HepG2 (cell line): ENCODE data around the gene GPR107. TPM values are rescaled to one million over a fixed set of nuclear protein-coding genes. Genes with fewer than 3 reads are reported as not detected.

ENCODE experiments used
- KLF12 ChIP-seq: sonication (generic); formaldehyde crosslinking; IDR thresholded peaks from 2 replicates; pipeline ENCODE4 v1.4.0; 2020; ENCODE audit warnings: missing genetic modification reagents, borderline replicate concordance
- MEIS2 ChIP-seq: sonication (generic); formaldehyde crosslinking; IDR thresholded peaks from 2 replicates; pipeline ENCODE4 v1.9.0; 2021; ENCODE audit warnings: mild to moderate bottlenecking, missing genetic modification reagents
- NFYC ChIP-seq: IDR thresholded peaks from 2 replicates; pipeline ENCODE4 v1.6.1; 2016; ENCODE audit warnings: missing genetic modification reagents, missing compliant biosample characterization
- PRPF4 ChIP-seq: fragments of 200-400 bp; formaldehyde crosslinking; IDR thresholded peaks from 2 replicates; pipeline ENCODE4 v1.6.1; 2016; ENCODE audit warnings: low read length, low read depth; ENCODE audit not compliant: poor library complexity, severe bottlenecking
- SRY ChIP-seq: sonication (generic); formaldehyde crosslinking; IDR thresholded peaks from 2 replicates; pipeline ENCODE4 v1.8.0; 2022; ENCODE audit warnings: mild to moderate bottlenecking, missing genetic modification reagents
- SSRP1 ChIP-seq: IDR thresholded peaks from 2 replicates; pipeline ENCODE4 v1.6.1; 2016; ENCODE audit warnings: control low read depth
- ZBTB21 ChIP-seq: sonication (generic); formaldehyde crosslinking; IDR thresholded peaks from 2 replicates; pipeline ENCODE4 v1.4.0; 2020; ENCODE audit warnings: missing genetic modification reagents
- ZNF484 ChIP-seq: sonication (generic); formaldehyde crosslinking; IDR thresholded peaks from 2 replicates; pipeline ENCODE4 v1.5.1; 2020; ENCODE audit warnings: mild to moderate bottlenecking, low read depth, missing genetic modification reagents, borderline replicate concordance
- ZNF598 ChIP-seq: sonication (generic); formaldehyde crosslinking; IDR thresholded peaks from 2 replicates; pipeline ENCODE4 v1.5.1; 2020; ENCODE audit warnings: mild to moderate bottlenecking, missing genetic modification reagents, borderline replicate concordance
- ZNF777 ChIP-seq: sonication (generic); formaldehyde crosslinking; IDR thresholded peaks from 2 replicates; pipeline ENCODE4 v1.4.0; 2020; ENCODE audit warnings: missing genetic modification reagents
- polyA plus RNA-seq, 8 experiments: library from polyadenylated mRNA; depleted of rRNA in 3 of 8; stranded (reverse) in 7 of 8; unstranded in 1 of 8; fragments of >200 nt; fragmentation: Illumina TruSeq in 4 of 8; extraction: Trizol in 4 of 8; gene quantifications; 2 replicates each; pipeline versions ENCODE4 v1.2.1 to v1.2.3, GENCODE V29; 2011 to 2016; ENCODE audit warnings: low read depth in 4 of 8, missing spikeins in 1 of 8, mixed read lengths in 1 of 8; ENCODE audit not compliant: insufficient read depth in 1 of 8
- total RNA-seq, 5 experiments: library from RNA; depleted of rRNA; stranded (reverse); fragments of >200 nt; fragmentation: Illumina TruSeq; extraction: Trizol; gene quantifications; 2 replicates each; pipeline ENCODE4 v1.2.3, GENCODE V29; 2016; ENCODE audit warnings: low read depth in 1 of 5
- TF ChIP-seq, protein P1 (sequence below): IDR thresholded peaks from 2 replicates; pipeline ENCODE4 v1.6.1; 2016; ENCODE audit warnings: mild to moderate bottlenecking
- TF ChIP-seq, protein P2 (sequence below): sonication (generic); formaldehyde crosslinking; conservative IDR thresholded peaks from 2 replicates; pipeline ENCODE4 v1.4.0; 2020; ENCODE audit warnings: missing genetic modification reagents
- TF ChIP-seq, protein P3 (sequence below): sonication (generic); formaldehyde crosslinking; IDR thresholded peaks from 2 replicates; pipeline ENCODE4 v1.8.0; 2022; ENCODE audit warnings: missing genetic modification reagents, mild to moderate bottlenecking, borderline replicate concordance
- TF ChIP-seq, protein P4 (sequence below): sonication (generic); formaldehyde crosslinking; IDR thresholded peaks from one replicate; pipeline ENCODE4 v1.5.1; 2020; ENCODE audit warnings: mild to moderate bottlenecking, missing genetic modification reagents; ENCODE audit errors: not compliant biosample characterization

GPR107 gene
- total and polyA plus RNA-seq, 2 of the 13 experiments (the other 11 are each of a cell fraction or from before 2014, with no cell fraction given), result 22.5 to 24.4 TPM

DNA sequence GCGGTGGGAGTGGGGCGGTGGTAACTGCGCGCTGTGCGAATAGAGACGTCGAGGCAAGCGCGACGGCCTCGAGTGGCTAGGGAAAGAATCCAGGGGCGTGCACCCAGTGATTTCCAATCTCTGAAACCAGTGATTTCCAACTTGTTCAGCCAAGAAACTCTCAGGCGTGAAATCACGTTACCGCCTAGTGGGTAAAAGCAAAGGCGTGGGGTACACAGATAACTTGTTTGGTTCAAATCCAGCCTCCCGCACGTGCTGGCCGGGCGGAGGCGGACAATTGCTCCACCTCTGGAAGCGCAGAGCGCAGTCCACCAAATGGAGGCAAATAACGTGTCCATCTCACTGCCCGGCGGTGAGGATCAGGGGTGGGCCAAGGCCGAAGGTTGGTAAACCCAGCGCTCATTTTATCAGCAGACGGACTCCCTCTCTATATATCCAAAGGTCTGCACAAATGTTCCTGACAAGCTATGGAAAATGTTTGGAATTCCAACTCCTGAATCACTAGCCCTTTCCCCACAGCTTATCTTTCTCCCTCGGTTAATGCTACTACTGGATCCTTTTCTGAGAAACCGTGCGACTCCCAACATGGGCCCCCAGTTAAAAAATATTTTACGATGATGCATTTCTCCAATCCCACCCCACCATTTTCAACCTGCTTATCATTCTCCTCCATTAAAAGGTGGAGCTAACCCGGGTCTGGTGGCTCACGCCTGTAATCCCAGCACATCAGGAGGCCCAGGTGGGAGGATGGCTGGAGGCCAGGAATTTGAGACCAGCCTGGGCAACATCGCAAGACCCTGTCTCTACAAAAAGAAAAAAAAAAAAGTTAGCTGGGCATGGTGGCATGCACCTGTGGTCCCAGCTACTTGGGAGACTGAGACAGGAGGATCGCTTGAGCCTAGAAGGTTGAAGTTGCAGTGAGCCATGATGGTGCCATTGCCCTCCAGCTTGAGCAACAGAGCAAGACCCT is 9.8 kb upstream of the GPR107 start (continued):
- TF ChIP-seq, protein P1, sequence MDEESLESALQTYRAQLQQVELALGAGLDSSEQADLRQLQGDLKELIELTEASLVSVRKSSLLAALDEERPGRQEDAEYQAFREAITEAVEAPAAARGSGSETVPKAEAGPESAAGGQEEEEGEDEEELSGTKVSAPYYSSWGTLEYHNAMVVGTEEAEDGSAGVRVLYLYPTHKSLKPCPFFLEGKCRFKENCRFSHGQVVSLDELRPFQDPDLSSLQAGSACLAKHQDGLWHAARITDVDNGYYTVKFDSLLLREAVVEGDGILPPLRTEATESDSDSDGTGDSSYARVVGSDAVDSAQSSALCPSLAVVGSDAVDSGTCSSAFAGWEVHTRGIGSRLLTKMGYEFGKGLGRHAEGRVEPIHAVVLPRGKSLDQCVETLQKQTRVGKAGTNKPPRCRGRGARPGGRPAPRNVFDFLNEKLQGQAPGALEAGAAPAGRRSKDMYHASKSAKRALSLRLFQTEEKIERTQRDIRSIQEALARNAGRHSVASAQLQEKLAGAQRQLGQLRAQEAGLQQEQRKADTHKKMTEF (CRISPR knock-in tag), result peak; percentile 67; the same call in 1 of the 2 replicates
- peak; percentile 97 for TF ChIP-seq ZNF777 (CRISPR knock-in tag)
- TF ChIP-seq, protein P2, sequence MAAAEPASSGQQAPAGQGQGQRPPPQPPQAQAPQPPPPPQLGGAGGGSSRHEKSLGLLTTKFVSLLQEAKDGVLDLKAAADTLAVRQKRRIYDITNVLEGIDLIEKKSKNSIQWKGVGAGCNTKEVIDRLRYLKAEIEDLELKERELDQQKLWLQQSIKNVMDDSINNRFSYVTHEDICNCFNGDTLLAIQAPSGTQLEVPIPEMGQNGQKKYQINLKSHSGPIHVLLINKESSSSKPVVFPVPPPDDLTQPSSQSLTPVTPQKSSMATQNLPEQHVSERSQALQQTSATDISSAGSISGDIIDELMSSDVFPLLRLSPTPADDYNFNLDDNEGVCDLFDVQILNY (CRISPR knock-in tag), result no peak
- TF ChIP-seq SRY (CRISPR knock-in tag), result no peak; the same call in 1 of the 2 replicates
- TF ChIP-seq, protein P3, sequence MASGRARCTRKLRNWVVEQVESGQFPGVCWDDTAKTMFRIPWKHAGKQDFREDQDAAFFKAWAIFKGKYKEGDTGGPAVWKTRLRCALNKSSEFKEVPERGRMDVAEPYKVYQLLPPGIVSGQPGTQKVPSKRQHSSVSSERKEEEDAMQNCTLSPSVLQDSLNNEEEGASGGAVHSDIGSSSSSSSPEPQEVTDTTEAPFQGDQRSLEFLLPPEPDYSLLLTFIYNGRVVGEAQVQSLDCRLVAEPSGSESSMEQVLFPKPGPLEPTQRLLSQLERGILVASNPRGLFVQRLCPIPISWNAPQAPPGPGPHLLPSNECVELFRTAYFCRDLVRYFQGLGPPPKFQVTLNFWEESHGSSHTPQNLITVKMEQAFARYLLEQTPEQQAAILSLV, result peak; percentile 70; the same call in 1 of the 2 replicates
- TF ChIP-seq NFYC (CRISPR knock-in tag), result no peak
- peak; percentile 61; the same call in 1 of the 2 replicates for TF ChIP-seq ZNF598
- TF ChIP-seq MEIS2 (CRISPR knock-in tag), result peak; percentile 60; the same call in 1 of the 2 replicates
- no peak for TF ChIP-seq ZNF484 (CRISPR knock-in tag)
- TF ChIP-seq, protein P4, sequence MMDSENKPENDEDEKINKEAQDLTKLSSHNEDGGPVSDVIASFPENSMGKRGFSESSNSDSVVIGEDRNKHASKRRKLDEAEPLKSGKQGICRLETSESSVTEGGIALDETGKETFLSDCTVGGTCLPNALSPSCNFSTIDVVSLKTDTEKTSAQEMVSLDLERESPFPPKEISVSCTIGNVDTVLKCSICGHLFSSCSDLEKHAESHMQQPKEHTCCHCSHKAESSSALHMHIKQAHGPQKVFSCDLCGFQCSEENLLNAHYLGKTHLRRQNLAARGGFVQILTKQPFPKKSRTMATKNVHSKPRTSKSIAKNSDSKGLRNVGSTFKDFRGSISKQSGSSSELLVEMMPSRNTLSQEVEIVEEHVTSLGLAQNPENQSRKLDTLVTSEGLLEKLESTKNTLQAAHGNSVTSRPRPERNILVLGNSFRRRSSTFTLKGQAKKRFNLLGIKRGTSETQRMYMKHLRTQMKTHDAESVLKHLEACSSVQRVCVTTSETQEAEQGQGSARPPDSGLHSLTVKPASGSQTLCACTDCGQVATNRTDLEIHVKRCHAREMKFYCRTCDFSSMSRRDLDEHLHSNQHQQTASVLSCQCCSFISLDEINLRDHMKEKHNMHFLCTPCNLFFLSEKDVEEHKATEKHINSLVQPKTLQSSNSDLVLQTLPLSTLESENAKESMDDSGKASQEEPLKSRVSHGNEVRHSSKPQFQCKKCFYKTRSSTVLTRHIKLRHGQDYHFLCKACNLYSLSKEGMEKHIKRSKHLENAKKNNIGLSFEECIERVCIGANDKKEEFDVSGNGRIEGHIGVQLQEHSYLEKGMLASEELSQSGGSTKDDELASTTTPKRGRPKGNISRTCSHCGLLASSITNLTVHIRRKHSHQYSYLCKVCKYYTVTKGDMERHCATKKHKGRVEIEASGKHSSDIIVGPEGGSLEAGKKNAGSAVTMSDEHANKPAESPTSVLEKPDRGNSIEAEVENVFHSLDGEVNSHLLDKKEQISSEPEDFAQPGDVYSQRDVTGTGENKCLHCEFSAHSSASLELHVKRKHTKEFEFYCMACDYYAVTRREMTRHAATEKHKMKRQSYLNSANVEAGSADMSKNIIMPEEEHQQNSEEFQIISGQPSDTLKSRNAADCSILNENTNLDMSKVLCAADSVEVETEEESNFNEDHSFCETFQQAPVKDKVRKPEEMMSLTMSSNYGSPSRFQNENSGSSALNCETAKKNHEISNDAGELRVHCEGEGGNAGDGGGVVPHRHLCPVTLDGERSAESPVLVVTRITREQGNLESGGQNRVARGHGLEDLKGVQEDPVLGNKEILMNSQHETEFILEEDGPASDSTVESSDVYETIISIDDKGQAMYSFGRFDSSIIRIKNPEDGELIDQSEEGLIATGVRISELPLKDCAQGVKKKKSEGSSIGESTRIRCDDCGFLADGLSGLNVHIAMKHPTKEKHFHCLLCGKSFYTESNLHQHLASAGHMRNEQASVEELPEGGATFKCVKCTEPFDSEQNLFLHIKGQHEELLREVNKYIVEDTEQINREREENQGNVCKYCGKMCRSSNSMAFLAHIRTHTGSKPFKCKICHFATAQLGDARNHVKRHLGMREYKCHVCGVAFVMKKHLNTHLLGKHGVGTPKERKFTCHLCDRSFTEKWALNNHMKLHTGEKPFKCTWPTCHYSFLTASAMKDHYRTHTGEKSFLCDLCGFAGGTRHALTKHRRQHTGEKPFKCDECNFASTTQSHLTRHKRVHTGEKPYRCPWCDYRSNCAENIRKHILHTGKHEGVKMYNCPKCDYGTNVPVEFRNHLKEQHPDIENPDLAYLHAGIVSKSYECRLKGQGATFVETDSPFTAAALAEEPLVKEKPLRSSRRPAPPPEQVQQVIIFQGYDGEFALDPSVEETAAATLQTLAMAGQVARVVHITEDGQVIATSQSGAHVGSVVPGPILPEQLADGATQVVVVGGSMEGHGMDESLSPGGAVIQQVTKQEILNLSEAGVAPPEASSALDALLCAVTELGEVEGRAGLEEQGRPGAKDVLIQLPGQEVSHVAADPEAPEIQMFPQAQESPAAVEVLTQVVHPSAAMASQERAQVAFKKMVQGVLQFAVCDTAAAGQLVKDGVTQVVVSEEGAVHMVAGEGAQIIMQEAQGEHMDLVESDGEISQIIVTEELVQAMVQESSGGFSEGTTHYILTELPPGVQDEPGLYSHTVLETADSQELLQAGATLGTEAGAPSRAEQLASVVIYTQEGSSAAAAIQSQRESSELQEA (CRISPR knock-in tag), result peak; percentile 86
- 0 out of 2 replicates have a peak, but pooled peaks have one; percentile 55 for TF ChIP-seq KLF12 (CRISPR knock-in tag)
- no peak for TF ChIP-seq PRPF4
- no peak for TF ChIP-seq ZBTB21 (CRISPR knock-in tag)
- no peak for TF ChIP-seq SSRP1
